H1 (cell line): ENCODE data around the gene RHD. TPM values are rescaled to one million over a fixed set of nuclear protein-coding genes. Genes with fewer than 3 reads are reported as not detected.
"Not testable (repeated sequence)": the region's sequence is repeated elsewhere in the genome, so short reads cannot be mapped to it uniquely, and the experiment has no call there.

Experiments used
- CTCF ChIA-PET: fragments of 300-600 bp; sonication (Branson Sonifier 250); formaldehyde crosslinking; loops from one replicate; lab custom pipeline; 2021; ENCODE audit not compliant: partially characterized antibody; lab: Charles Lee
- POLR2A ChIA-PET: fragments of 300-600 bp; sonication (Branson Sonifier 250); formaldehyde crosslinking; loops from one replicate; lab custom pipeline; 2021; ENCODE audit warnings: inconsistent platforms; ENCODE audit not compliant: partially characterized antibody; lab: Charles Lee
- DNase-seq, 2 experiments: peaks; one replicate each; pipeline versions ENCODE4 v3.0.0 to v3.0.0-alpha.2; 2010 to 2022; ENCODE audit warnings: low spot score in 2 of 2, low read depth in 1 of 2, mixed read lengths in 1 of 2
- FAIRE-seq: peaks from 2 replicates; lab custom pipeline; 2011; peaks lifted over from hg19 to GRCh38; lab: Jason Lieb, UNC
- H2AFZ ChIP-seq: 2 replicates; pipeline ENCODE4 v1.8.1; 2012; ENCODE audit warnings: low read length, inconsistent platforms
- H2AK5ac ChIP-seq: 2 replicates; pipeline ENCODE4 v1.6.1; 2013; ENCODE audit warnings: low read depth, low read length
- H2BK120ac ChIP-seq: replicated peaks from 2 replicates; pipeline ENCODE3; 2013; ENCODE audit warnings: low read depth, low read length, inconsistent platforms
- H2BK12ac ChIP-seq: 2 replicates; pipeline ENCODE4 v1.6.1; 2013; ENCODE audit warnings: low read depth, low read length
- H2BK15ac ChIP-seq: 2 replicates; pipeline ENCODE4 v1.6.1; 2013; ENCODE audit warnings: low read length
- H2BK20ac ChIP-seq: 2 replicates; pipeline ENCODE4 v1.6.1; 2013; ENCODE audit warnings: low read length
- H2BK5ac ChIP-seq: 2 replicates; pipeline ENCODE4 v1.6.1; 2013; ENCODE audit warnings: low read depth, low read length
- H3K14ac ChIP-seq: 2 replicates; pipeline ENCODE4 v1.6.1; 2013; ENCODE audit warnings: inconsistent platforms; ENCODE audit not compliant: insufficient read length
- H3K18ac ChIP-seq: 2 replicates; pipeline ENCODE4 v1.6.1; 2013; ENCODE audit warnings: low read length; ENCODE audit errors: extremely low read depth
- H3K23ac ChIP-seq: 2 replicates; pipeline ENCODE4 v1.6.1; 2013; ENCODE audit warnings: inconsistent platforms; ENCODE audit not compliant: insufficient read length
- H3K23me2 ChIP-seq: 2 replicates; pipeline ENCODE4 v1.6.1; 2013; ENCODE audit warnings: low read depth, low read length
- H3K27ac ChIP-seq: 2 replicates; pipeline ENCODE4 v1.6.1; 2011; ENCODE audit warnings: low read depth, low read length, inconsistent platforms
- H3K27me3 ChIP-seq, 4 experiments: replicated peaks in 1 of 4; 1 replicate in 1 of 4; 2 replicates in 3 of 4; pipeline versions ENCODE4 v1.6.1 to v1.8.1; 2011 to 2013; ENCODE audit warnings: low read length in 3 of 4, mild to moderate bottlenecking in 3 of 4, inconsistent platforms in 2 of 4, mixed read lengths in 2 of 4, moderate library complexity in 1 of 4; ENCODE audit not compliant: control insufficient read depth in 3 of 4, insufficient read depth in 3 of 4; ENCODE audit errors: extremely low read depth in 1 of 4
- H3K36me3 ChIP-seq, 4 experiments: 2 replicates each; pipeline versions ENCODE4 v1.6.1 to v1.8.1; 2011 to 2013; ENCODE audit warnings: mild to moderate bottlenecking in 4 of 4, low read length in 3 of 4, moderate library complexity in 2 of 4, control low read depth in 1 of 4, inconsistent platforms in 1 of 4; ENCODE audit not compliant: insufficient read depth in 4 of 4, control insufficient read depth in 2 of 4
- H3K4ac ChIP-seq: replicated peaks from 2 replicates; pipeline ENCODE3; 2013; ENCODE audit warnings: low read length, low read depth, mixed read lengths, inconsistent platforms; ENCODE audit not compliant: insufficient read length
- H3K4me1 ChIP-seq, 4 experiments: replicated peaks in 1 of 4; 1 replicate in 1 of 4; 2 replicates in 3 of 4; pipeline versions ENCODE4 v1.6.1 to v1.8.1; 2011 to 2013; ENCODE audit warnings: low read length in 3 of 4, inconsistent platforms in 2 of 4, mixed read lengths in 1 of 4; ENCODE audit not compliant: insufficient read depth in 4 of 4, control insufficient read depth in 3 of 4
- H3K4me2 ChIP-seq, 2 experiments: 2 replicates each; pipeline versions ENCODE4 v1.6.1 to v1.8.1; 2011 to 2013; ENCODE audit warnings: low read depth in 2 of 2, low read length in 2 of 2, control low read depth in 1 of 2, inconsistent platforms in 1 of 2, mild to moderate bottlenecking in 1 of 2; ENCODE audit not compliant: insufficient read depth in 1 of 2
- H3K4me3 ChIP-seq, 4 experiments: fragments of 200-600, 300-600 bp in 1 of 4; sonication (generic), shearing (Covaris generic), sonication (Bioruptor Twin) in 1 of 4; 2 replicates each; pipeline versions ENCODE4 v1.5.1 to v1.8.1; 2011 to 2016; ENCODE audit warnings: low read length in 4 of 4, low read depth in 3 of 4, control low read depth in 2 of 4, inconsistent platforms in 2 of 4, mild to moderate bottlenecking in 2 of 4, mixed read lengths in 1 of 4, moderate library complexity in 1 of 4; ENCODE audit not compliant: insufficient read depth in 2 of 4; ENCODE audit errors: extremely low read depth in 1 of 4
- H3K56ac ChIP-seq: replicated peaks from 2 replicates; pipeline ENCODE3; 2013; ENCODE audit warnings: low read depth, mild to moderate bottlenecking, mixed read lengths, low read length, inconsistent platforms; ENCODE audit not compliant: insufficient read length
- H3K79me1 ChIP-seq: 2 replicates; pipeline ENCODE4 v1.6.1; 2013; ENCODE audit warnings: low read depth, low read length, control low read depth
- H3K79me2 ChIP-seq, 2 experiments: 2 replicates each; pipeline versions ENCODE4 v1.6.1 to v1.8.1; 2012 to 2013; ENCODE audit warnings: low read length in 2 of 2, mild to moderate bottlenecking in 2 of 2, inconsistent platforms in 1 of 2; ENCODE audit not compliant: insufficient read depth in 2 of 2, control insufficient read depth in 1 of 2
- H3K9ac ChIP-seq, 4 experiments: replicated peaks in 1 of 4; 1 replicate in 1 of 4; 2 replicates in 3 of 4; pipeline versions ENCODE4 v1.6.1 to v1.8.1; 2011 to 2013; ENCODE audit warnings: low read depth in 3 of 4, low read length in 3 of 4, control low read depth in 2 of 4, mild to moderate bottlenecking in 2 of 4, moderate library complexity in 2 of 4, inconsistent platforms in 1 of 4; ENCODE audit errors: extremely low read depth in 1 of 4
- H3K9me3 ChIP-seq, 2 experiments: 2 replicates each; pipeline versions ENCODE4 v1.6.1 to v1.8.1; 2012 to 2013; ENCODE audit warnings: mild to moderate bottlenecking in 2 of 2, moderate library complexity in 2 of 2, control low read depth in 1 of 2, inconsistent platforms in 1 of 2, low read depth in 1 of 2, low read length in 1 of 2, mixed read lengths in 1 of 2; ENCODE audit not compliant: insufficient read depth in 2 of 2
- H4K20me1 ChIP-seq, 2 experiments: replicated peaks in 1 of 2; 2 replicates each; pipeline versions ENCODE3 to v1.8.1; 2011 to 2013; ENCODE audit warnings: inconsistent platforms in 2 of 2, low read length in 2 of 2, mild to moderate bottlenecking in 1 of 2; ENCODE audit not compliant: insufficient read depth in 2 of 2, control insufficient read depth in 1 of 2
- H4K5ac ChIP-seq: 2 replicates; pipeline ENCODE4 v1.6.1; 2013; ENCODE audit warnings: low read length, low read depth, mixed read lengths, inconsistent platforms; ENCODE audit not compliant: insufficient read length
- H4K8ac ChIP-seq: 2 replicates; pipeline ENCODE4 v1.8.0; 2013; ENCODE audit warnings: mild to moderate bottlenecking, moderate library complexity, low read length, inconsistent platforms; ENCODE audit not compliant: insufficient read depth; ENCODE audit errors: extremely low read depth
- H4K91ac ChIP-seq: replicated peaks from 2 replicates; pipeline ENCODE3; 2013; ENCODE audit warnings: low read length, mixed read lengths, inconsistent platforms; ENCODE audit not compliant: insufficient read length
- WGBS, 2 experiments: shearing (Covaris generic) in 1 of 2; methylation state at CpG; one replicate each; pipeline versions ENCODE4 v1.1.6 to v1.1.7; 2013 to 2015; ENCODE audit warnings: low lambda C conversion rate in 2 of 2, mixed read lengths in 2 of 2, inconsistent platforms in 1 of 2, low coverage in 1 of 2, missing lambda C conversion rate in 1 of 2; ENCODE audit not compliant: insufficient replicate concordance in 2 of 2, insufficient coverage in 1 of 2, insufficient read length in 1 of 2; ENCODE audit errors: extremely low coverage in 1 of 2, missing lambda C conversion rate in 1 of 2; 5-methylcytosine and 5-hydroxymethylcytosine counted together
- polyA plus RNA-seq, 7 experiments: library from polyadenylated mRNA; depleted of rRNA in 3 of 7; stranded (reverse) in 5 of 7; unstranded in 2 of 7; fragments of >200 nt in 5 of 7; fragments of 200-250 nt in 2 of 7; gene quantifications; 1 replicate in 5 of 7; 2 replicates in 1 of 7; 4 replicates in 1 of 7; pipeline versions ENCODE4 v1.2.1 to v1.2.3, GENCODE V29; 2011 to 2013; ENCODE audit warnings: missing spikeins in 2 of 7, mixed read lengths in 2 of 7
- total RNA-seq: library from RNA; stranded (reverse); fragmentation: NEBNext Ultra II Directional; extraction: Animal tissue kit (Norgen Biotek cat#: 25700); gene quantifications from 2 replicates; pipeline ENCODE4 v1.2.1, GENCODE V29; 2021

RHD gene
- total and polyA plus RNA-seq, 2 of the 8 experiments (the other 6 are each of a cell fraction or from before 2014, with no cell fraction given): 0.21 TPM; not detected in 1

DNA sequence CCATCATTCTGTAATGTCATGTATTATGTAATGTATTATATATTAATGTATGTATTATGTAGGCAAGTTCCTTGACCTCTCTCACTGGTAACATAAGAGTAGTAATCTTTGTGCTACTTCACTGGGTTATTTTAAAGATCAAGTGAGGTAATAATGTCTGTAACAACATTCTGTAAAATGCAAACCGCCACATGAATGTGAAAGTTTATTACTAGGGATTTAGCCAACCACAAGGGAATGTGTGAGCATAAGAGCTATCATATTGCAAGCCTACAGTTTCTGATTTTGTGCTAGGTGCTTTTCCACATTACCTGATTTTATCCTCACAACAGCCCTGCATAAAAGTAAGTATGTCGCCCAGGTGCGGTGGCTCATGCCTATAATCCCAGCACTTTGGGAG is 52.1 kb downstream of the RHD start:
- H3K36me3 ChIP-seq, H3K9me3 ChIP-seq, H3K27me3 ChIP-seq, CTCF ChIA-PET, H2AFZ ChIP-seq, H3K56ac ChIP-seq, DNase-seq, H4K20me1 ChIP-seq, H2BK12ac ChIP-seq, H3K4me3 ChIP-seq, H4K91ac ChIP-seq, H3K14ac ChIP-seq, H4K5ac ChIP-seq, H2BK15ac ChIP-seq, H3K18ac ChIP-seq, FAIRE-seq, H3K4me2 ChIP-seq, H2AK5ac ChIP-seq, H3K9ac ChIP-seq, H3K79me2 ChIP-seq, POLR2A ChIA-PET, H3K4ac ChIP-seq, H2BK5ac ChIP-seq, H3K23ac ChIP-seq, H3K23me2 ChIP-seq, H3K4me1 ChIP-seq, H2BK20ac ChIP-seq, H2BK120ac ChIP-seq, H3K79me1 ChIP-seq, H4K8ac ChIP-seq, H3K27ac ChIP-seq: not testable (repeated sequence)
- 83% methylated on average over 3 of the region's 3 CpGs; no CpG with 5 or more reads in 1 of the 2 experiments for WGBS, 2 experiments
